GM12891 (cell line): ENCODE measurements around the gene STK32B.

Experiments used
- PAX5 ChIP-seq: IDR thresholded peaks from 2 replicates; pipeline ENCODE4 v1.6.1; 2011; ENCODE audit warnings: low read length, moderate library complexity, mild to moderate bottlenecking; ENCODE audit not compliant: insufficient read depth, severe bottlenecking
- POLR2A ChIP-seq: IDR thresholded peaks from 2 replicates; pipeline ENCODE4 v1.6.1; 2011; ENCODE audit warnings: low read depth, low read length, control low read depth
- POLR2AphosphoS5 ChIP-seq: IDR thresholded peaks from 2 replicates; pipeline ENCODE4 v1.6.1; 2011; ENCODE audit warnings: low read depth, low read length, control low read depth
- SPI1 ChIP-seq: IDR thresholded peaks from 2 replicates; pipeline ENCODE4 v1.6.1; 2011; ENCODE audit warnings: low read depth, low read length, control low read depth
- TAF1 ChIP-seq: IDR thresholded peaks from 2 replicates; pipeline ENCODE4 v1.6.1; 2011; ENCODE audit warnings: low read depth, low read length, control low read depth

GRCh38 chr4:5276475-5277075 is 225.3 kb downstream of the STK32B start:
- TF ChIP-seq POLR2A (no peak), TAF1 (no peak), POLR2AphosphoS5 (no peak), SPI1 (no peak), PAX5 (no peak)
